ENCODE data around the gene TGFBR3. TPM values are rescaled to one million over a fixed set of nuclear protein-coding genes. Genes with fewer than 3 reads are reported as not detected.

The TGFBR3 gene
- total and polyA plus RNA-seq, 9 of the 15 experiments (the other 6 are each of a cell fraction or from before 2014, with no cell fraction given) = 3.6 to 32.4 (median 15.6) TPM

DNA sequence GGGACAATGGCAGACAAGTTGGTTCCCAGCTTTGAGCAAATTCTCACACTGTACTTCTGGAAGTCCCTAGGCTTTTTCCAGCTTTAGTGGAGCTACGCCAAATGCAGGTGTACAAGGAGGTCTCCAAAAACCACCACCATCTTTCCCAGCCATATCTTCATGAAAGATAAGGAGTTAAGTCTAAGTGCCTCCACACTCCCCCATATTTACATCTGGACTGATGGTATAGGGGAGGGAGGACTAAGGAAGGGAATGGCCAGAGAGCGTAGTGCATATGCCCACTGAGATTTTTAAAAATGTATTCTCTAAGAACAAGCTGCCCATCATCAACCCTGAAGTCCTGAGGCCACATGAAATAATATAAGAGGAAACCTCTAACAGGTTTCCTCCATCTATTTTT is 161.3 kb downstream of the TGFBR3 start (continued):
- TF ChIP-seq GATAD2B (IDR thresholded peaks at IDR 0.05; ENCODE audit: borderline replicate concordance) = no peak
- no peak for TF ChIP-seq ZNF253 (CRISPR knock-in tag; conservative IDR thresholded peaks at IDR 0.05)
- TF ChIP-seq GTF2E2 (tag; IDR thresholded peaks at IDR 0.05) = no peak
- TF ChIP-seq CEBPB (tag; IDR thresholded peaks at IDR 0.05) = no peak
- no peak for TF ChIP-seq ZNF717 (CRISPR knock-in tag; IDR thresholded peaks at IDR 0.05)
- no peak for TF ChIP-seq RBFOX2 (IDR thresholded peaks at IDR 0.05; ENCODE audit: low read depth, low read length)
- TF ChIP-seq, protein P1, sequence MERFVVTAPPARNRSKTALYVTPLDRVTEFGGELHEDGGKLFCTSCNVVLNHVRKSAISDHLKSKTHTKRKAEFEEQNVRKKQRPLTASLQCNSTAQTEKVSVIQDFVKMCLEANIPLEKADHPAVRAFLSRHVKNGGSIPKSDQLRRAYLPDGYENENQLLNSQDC (CRISPR knock-in tag; IDR thresholded peaks at IDR 0.05) = no peak
- no peak for TF ChIP-seq TCF7L2 (IDR thresholded peaks at IDR 0.05; ENCODE audit: low read depth, low read length)
- TF ChIP-seq ZC3H11A (IDR thresholded peaks at IDR 0.05; ENCODE audit: low read depth, low read length) = no peak
- no peak for TF ChIP-seq HMG20A (CRISPR knock-in tag; conservative IDR thresholded peaks at IDR 0.05)
- no peak for TF ChIP-seq TBP (optimal IDR thresholded peaks at IDR 0.05; ENCODE audit: low read depth, low read length)
- no peak for TF ChIP-seq RAD21 (CRISPR knock-in tag; conservative IDR thresholded peaks at IDR 0.05 in 1 of 2, IDR thresholded peaks at IDR 0.05 in 1 of 2)
- no peak for TF ChIP-seq ELF4 (CRISPR knock-in tag; IDR thresholded peaks at IDR 0.05)
- TF ChIP-seq SMARCA5 (IDR thresholded peaks at IDR 0.05) = no peak
- no peak for TF ChIP-seq ZNF165 (CRISPR knock-in tag; IDR thresholded peaks at IDR 0.05; ENCODE audit: borderline replicate concordance)
- no peak for TF ChIP-seq ZNF695 (CRISPR knock-in tag; IDR thresholded peaks at IDR 0.05)
- peak in 1 of 2 experiments; percentile 48; a peak in 1 of 4 replicates for TF ChIP-seq RCOR1 (IDR thresholded peaks at IDR 0.05; ENCODE audit: borderline replicate concordance in 1 of 2, low read depth in 2 of 2, low read length in 2 of 2)
- TF ChIP-seq KLF1 (tag; IDR thresholded peaks at IDR 0.05) = no peak
- TF ChIP-seq SREBF1 (IDR thresholded peaks at IDR 0.05; ENCODE audit: borderline replicate concordance, low read depth, low read length) = no peak
- TF ChIP-seq, protein P2, sequence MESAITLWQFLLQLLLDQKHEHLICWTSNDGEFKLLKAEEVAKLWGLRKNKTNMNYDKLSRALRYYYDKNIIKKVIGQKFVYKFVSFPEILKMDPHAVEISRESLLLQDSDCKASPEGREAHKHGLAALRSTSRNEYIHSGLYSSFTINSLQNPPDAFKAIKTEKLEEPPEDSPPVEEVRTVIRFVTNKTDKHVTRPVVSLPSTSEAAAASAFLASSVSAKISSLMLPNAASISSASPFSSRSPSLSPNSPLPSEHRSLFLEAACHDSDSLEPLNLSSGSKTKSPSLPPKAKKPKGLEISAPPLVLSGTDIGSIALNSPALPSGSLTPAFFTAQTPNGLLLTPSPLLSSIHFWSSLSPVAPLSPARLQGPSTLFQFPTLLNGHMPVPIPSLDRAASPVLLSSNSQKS (CRISPR knock-in tag; IDR thresholded peaks at IDR 0.05) = no peak
- no peak for TF ChIP-seq KLF13 (tag; IDR thresholded peaks at IDR 0.05; ENCODE audit: borderline replicate concordance, low read depth)
- TF ChIP-seq POLR2A (conservative IDR thresholded peaks at IDR 0.05) = no peak
- no peak for TF ChIP-seq SMARCB1 (IDR thresholded peaks at IDR 0.05; ENCODE audit: insufficient read length, low read depth)
- TF ChIP-seq ZNF24 (IDR thresholded peaks at IDR 0.05) = no peak
- 0 out of 2 replicates have a peak, but pooled peaks have one; percentile 19 for TF ChIP-seq KLF16 (IDR thresholded peaks at IDR 0.05)
- no peak for TF ChIP-seq SNIP1 (IDR thresholded peaks at IDR 0.05; ENCODE audit: low read depth)
- no peak for TF ChIP-seq ZNF175 (CRISPR knock-in tag; IDR thresholded peaks at IDR 0.05; ENCODE audit: low read depth)
- TF ChIP-seq, protein P3, sequence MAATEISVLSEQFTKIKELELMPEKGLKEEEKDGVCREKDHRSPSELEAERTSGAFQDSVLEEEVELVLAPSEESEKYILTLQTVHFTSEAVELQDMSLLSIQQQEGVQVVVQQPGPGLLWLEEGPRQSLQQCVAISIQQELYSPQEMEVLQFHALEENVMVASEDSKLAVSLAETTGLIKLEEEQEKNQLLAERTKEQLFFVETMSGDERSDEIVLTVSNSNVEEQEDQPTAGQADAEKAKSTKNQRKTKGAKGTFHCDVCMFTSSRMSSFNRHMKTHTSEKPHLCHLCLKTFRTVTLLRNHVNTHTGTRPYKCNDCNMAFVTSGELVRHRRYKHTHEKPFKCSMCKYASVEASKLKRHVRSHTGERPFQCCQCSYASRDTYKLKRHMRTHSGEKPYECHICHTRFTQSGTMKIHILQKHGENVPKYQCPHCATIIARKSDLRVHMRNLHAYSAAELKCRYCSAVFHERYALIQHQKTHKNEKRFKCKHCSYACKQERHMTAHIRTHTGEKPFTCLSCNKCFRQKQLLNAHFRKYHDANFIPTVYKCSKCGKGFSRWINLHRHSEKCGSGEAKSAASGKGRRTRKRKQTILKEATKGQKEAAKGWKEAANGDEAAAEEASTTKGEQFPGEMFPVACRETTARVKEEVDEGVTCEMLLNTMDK (IDR thresholded peaks at IDR 0.05; ENCODE audit: borderline replicate concordance, insufficient read depth, low read depth, low read length, poor library complexity, severe bottlenecking) = no peak
- TF ChIP-seq, protein P4, sequence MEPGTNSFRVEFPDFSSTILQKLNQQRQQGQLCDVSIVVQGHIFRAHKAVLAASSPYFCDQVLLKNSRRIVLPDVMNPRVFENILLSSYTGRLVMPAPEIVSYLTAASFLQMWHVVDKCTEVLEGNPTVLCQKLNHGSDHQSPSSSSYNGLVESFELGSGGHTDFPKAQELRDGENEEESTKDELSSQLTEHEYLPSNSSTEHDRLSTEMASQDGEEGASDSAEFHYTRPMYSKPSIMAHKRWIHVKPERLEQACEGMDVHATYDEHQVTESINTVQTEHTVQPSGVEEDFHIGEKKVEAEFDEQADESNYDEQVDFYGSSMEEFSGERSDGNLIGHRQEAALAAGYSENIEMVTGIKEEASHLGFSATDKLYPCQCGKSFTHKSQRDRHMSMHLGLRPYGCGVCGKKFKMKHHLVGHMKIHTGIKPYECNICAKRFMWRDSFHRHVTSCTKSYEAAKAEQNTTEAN (CRISPR knock-in tag; IDR thresholded peaks at IDR 0.05) = no peak
